GM12878 (cell line): ENCODE results near the gene CPHXL. TPM values are rescaled to one million over a fixed set of nuclear protein-coding genes. Genes with fewer than 3 reads are reported as not detected.

ENCODE experiments used
- ATAC-seq: fragments of 200-7000 bp; cut with Tn5 transposase; 3 replicates; pipeline ENCODE4 v1.9.1; 2020; ENCODE audit warnings: mild to moderate bottlenecking, moderate library complexity
- BruUV-seq: library from RNA; stranded (reverse); fragments of 400-500 nt; replicated peaks from 2 replicates; lab custom pipeline; 2021; lab: Mats Ljungman, UMichigan
- CTCF ChIA-PET: fragments of 300-600 bp; sonication (Branson Sonifier 250); formaldehyde crosslinking; extraction: SDS; loops from one replicate; lab custom pipeline; 2021; ENCODE audit warnings: inconsistent platforms; lab: Yijun Ruan, JAX
- POLR2A ChIA-PET: fragments of 350-600 bp; formaldehyde crosslinking; extraction: SDS; loops from one replicate; lab custom pipeline; 2021; ENCODE audit warnings: inconsistent platforms; lab: Charles Lee
- RAD21 ChIA-PET: fragments of 300-600 bp; sonication (Branson Sonifier 250); formaldehyde crosslinking; loops from one replicate; lab custom pipeline; 2023; ENCODE audit warnings: antibody characterized with exemption; ENCODE audit not compliant: unreplicated experiment; lab: Charles Lee
- SMC1A ChIA-PET: fragments of 300-600 bp; sonication (Branson Sonifier 250); formaldehyde crosslinking; loops from one replicate; lab custom pipeline; 2023; ENCODE audit not compliant: unreplicated experiment, uncharacterized antibody; lab: Charles Lee
- DNase-seq: peaks from one replicate; pipeline ENCODE4 v3.0.0-alpha.2; 2011; ENCODE audit warnings: low read depth, low spot score
- FAIRE-seq: peaks from 3 replicates; lab custom pipeline; 2011; peaks lifted over from hg19 to GRCh38; lab: Jason Lieb, UNC
- H2AFZ ChIP-seq: 2 replicates; pipeline ENCODE4 v1.6.0; 2011; ENCODE audit warnings: low read depth, low read length, control low read depth; ENCODE audit not compliant: control insufficient read depth
- H3K27ac ChIP-seq: 2 replicates; pipeline ENCODE4 v1.5.1; 2011; ENCODE audit warnings: control low read depth; ENCODE audit not compliant: control insufficient read depth, insufficient read depth
- H3K27me3 ChIP-seq, 2 experiments: replicated peaks in 1 of 2; 2 replicates each; pipeline versions ENCODE4 v1.6.0 to v1.6.1; 2011; ENCODE audit warnings: low read length in 1 of 2; ENCODE audit not compliant: control insufficient read depth in 2 of 2, insufficient read depth in 2 of 2
- H3K36me3 ChIP-seq, 2 experiments: 2 replicates each; pipeline ENCODE4 v1.5.1; 2011; ENCODE audit warnings: low read length in 1 of 2; ENCODE audit not compliant: control insufficient read depth in 2 of 2, insufficient read depth in 2 of 2
- H3K4me1 ChIP-seq: 2 replicates; pipeline ENCODE4 v1.6.1; 2011; ENCODE audit warnings: mild to moderate bottlenecking, low read length, moderate library complexity, mixed read lengths; ENCODE audit not compliant: control insufficient read depth, insufficient read depth
- H3K4me2 ChIP-seq: 2 replicates; pipeline ENCODE4 v1.6.0; 2011; ENCODE audit warnings: control low read depth; ENCODE audit not compliant: control insufficient read depth, insufficient read depth
- H3K4me3 ChIP-seq: fragments of 200-600 bp; sonication (generic); 2 replicates; pipeline ENCODE4 v1.5.1; 2016
- H3K79me2 ChIP-seq: 2 replicates; pipeline ENCODE4 v1.6.0; 2011; ENCODE audit warnings: low read length; ENCODE audit not compliant: control insufficient read depth, insufficient read depth
- H3K9ac ChIP-seq: 2 replicates; pipeline ENCODE4 v1.8.0; 2011; ENCODE audit warnings: low read length, control low read depth, mixed read lengths; ENCODE audit not compliant: control insufficient read depth, insufficient read depth
- H3K9me3 ChIP-seq: replicated peaks from 3 replicates; pipeline ENCODE4 v1.5.1; 2011; ENCODE audit warnings: mild to moderate bottlenecking, low read length; ENCODE audit not compliant: control insufficient read depth, insufficient read depth
- H4K20me1 ChIP-seq: 2 replicates; pipeline ENCODE4 v1.6.0; 2011; ENCODE audit not compliant: control insufficient read depth, insufficient read depth
- CBFB ChIP-seq: IDR thresholded peaks from 2 replicates; pipeline ENCODE4 v1.6.1; 2016; ENCODE audit warnings: antibody characterized with exemption, low read depth
- IKZF2 ChIP-seq, 2 experiments: fragments of 450-650 bp; IDR thresholded peaks; 2 replicates each; pipeline ENCODE4 v1.6.1; 2017; ENCODE audit warnings: mild to moderate bottlenecking in 2 of 2, moderate library complexity in 2 of 2
- MYB ChIP-seq: fragments of 150-350 bp; IDR thresholded peaks from 2 replicates; pipeline ENCODE4 v1.6.1; 2014; ENCODE audit warnings: mild to moderate bottlenecking, low read depth, low read length, borderline replicate concordance
- POU2F2 ChIP-seq: IDR thresholded peaks from 3 replicates; pipeline ENCODE4 v1.6.1; 2011; ENCODE audit warnings: low read depth, mild to moderate bottlenecking, low read length, borderline replicate concordance
- SMAD1 ChIP-seq: fragments of 450-650 bp; IDR thresholded peaks from 2 replicates; pipeline ENCODE4 v1.6.1; 2018; ENCODE audit warnings: mild to moderate bottlenecking, low read depth; ENCODE audit not compliant: partially characterized antibody
- WGBS: methylation state at CpG from one replicate; pipeline ENCODE4 v1.1.6; 2016; ENCODE audit warnings: low lambda C conversion rate; ENCODE audit not compliant: insufficient replicate concordance, insufficient coverage; ENCODE audit errors: missing lambda C conversion rate; 5-methylcytosine and 5-hydroxymethylcytosine counted together
- in situ Hi-C: fragments of 300-500 bp; cut with MboI; formaldehyde crosslinking; loops from 9 replicates; pipeline ENCODE4 v1.14.3; 2018; ENCODE audit warnings: mixed read lengths
- intact Hi-C: fragments of 100-400 bp; cut with micrococcal nuclease; formaldehyde crosslinking; loops from one replicate; pipeline ENCODE4 v1.14.2; 2022; ENCODE audit not compliant: unreplicated experiment
- polyA plus RNA-seq, 11 experiments: library from polyadenylated mRNA; depleted of rRNA in 4 of 11; unstranded in 6 of 11; stranded (reverse) in 5 of 11; fragments of >200 nt; fragmentation: Nextera tagmentation in 4 of 11; fragmentation: Illumina TruSeq in 1 of 11; extraction: Ambion mirVana in 4 of 11; extraction: Trizol in 1 of 11; gene quantifications; 1 replicate in 1 of 11; 2 replicates in 10 of 11; pipeline versions ENCODE4 v1.2.1 to v1.2.3, GENCODE V29; 2011 to 2016; ENCODE audit warnings: inconsistent platforms in 2 of 11, missing spikeins in 2 of 11, low read depth in 1 of 11
- total RNA-seq, 4 experiments: library from RNA; depleted of rRNA in 3 of 4; stranded (reverse); fragments of >200 nt in 3 of 4; fragmentation: Illumina TruSeq in 1 of 4; extraction: Trizol in 1 of 4; gene quantifications; 2 replicates each; pipeline versions ENCODE4 v1.2.1 to v1.2.3, GENCODE V29; 2013 to 2021
- TF ChIP-seq, protein P1 (sequence below): fragments of 450-650 bp; IDR thresholded peaks from 2 replicates; pipeline ENCODE4 v1.6.1; 2017; ENCODE audit warnings: mild to moderate bottlenecking, moderate library complexity
- TF ChIP-seq, protein P2 (sequence below): IDR thresholded peaks from 2 replicates; pipeline ENCODE4 v1.6.1; 2011; ENCODE audit warnings: mild to moderate bottlenecking, low read depth, low read length, moderate library complexity; ENCODE audit not compliant: insufficient replicate concordance
- TF ChIP-seq, protein P3 (sequence below): fragments of 450-650 bp; IDR thresholded peaks from 2 replicates; pipeline ENCODE4 v1.6.1; 2017; ENCODE audit warnings: mild to moderate bottlenecking, moderate library complexity

CPHXL gene
- total and polyA plus RNA-seq, 10 of the 15 experiments (the other 5 are each of a cell fraction or from before 2014, with no cell fraction given) = 0.13 TPM; not detected in 9

DNA sequence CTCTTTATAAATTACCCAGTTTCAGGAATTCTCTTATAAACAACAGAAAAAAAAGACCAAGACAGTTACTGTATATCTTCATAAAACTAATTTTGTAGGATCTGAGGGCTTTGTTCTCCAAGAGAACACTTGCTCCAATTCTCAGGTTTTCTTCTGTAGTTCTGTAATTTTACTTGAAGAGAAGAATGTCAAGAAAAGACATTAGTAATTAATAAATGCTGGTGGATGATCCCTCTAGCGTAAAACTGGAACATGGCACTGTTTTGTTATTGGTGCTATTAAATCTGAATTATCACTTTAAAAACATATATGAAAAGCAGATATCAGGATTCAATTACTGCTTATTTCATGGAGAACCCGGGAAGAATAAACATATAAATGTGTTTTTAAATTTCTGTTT is 36.5 kb upstream of the CPHXL start:
- Histone ChIP-seq H3K27ac (no peak overlapping the region), H3K9me3 (no peaks in the 10 kb centered on the region), H3K27me3 (no peaks in the 10 kb centered on the region; a peak in 1 of 4 replicates), H4K20me1 (no peaks in the 10 kb centered on the region), H3K79me2 (no peaks in the 10 kb centered on the region), H3K9ac (no peak overlapping the region), H2AFZ (no peak overlapping the region; the same call in 1 of the 2 replicates), H3K4me3 (no peak overlapping the region), H3K4me1 (peaks cover 5% of the 10 kb centered on the region), H3K36me3 (no peaks in the 10 kb centered on the region), H3K4me2 (no peak overlapping the region)
- ChIA-PET CTCF (interaction anchor here (0.6 to 3.5 kb wide), 5 partner anchors 11 to 290 kb away, joined by 3 to 23 read pairs (median 5); no protein-coding TSS in a partner anchor), RAD21 (no interaction called here), SMC1A (interaction anchor here (0.6 to 1.9 kb wide), 3 partner anchors 112 to 117 kb away, joined by 3 to 8 read pairs (median 7); partner anchors contain the start of gene KARS1), POLR2A (no interaction called here)
- intact Hi-C loops = loop anchor here (5.0 to 10.0 kb wide), 2 partner anchors 205 to 528 kb away; partner anchors contain the start of gene TMEM231
- BruUV-seq = no TSS peak
- FAIRE-seq (no peak), DNase-seq (no peak), ATAC-seq (no peak)
- 86% methylated on average over 2 of the region's 2 CpGs for WGBS
- TF ChIP-seq IKZF2 (IDR thresholded peaks at IDR 0.05) = no peak
- no peak for TF ChIP-seq SMAD1
- no peak for TF ChIP-seq POU2F2
- TF ChIP-seq, protein P1, sequence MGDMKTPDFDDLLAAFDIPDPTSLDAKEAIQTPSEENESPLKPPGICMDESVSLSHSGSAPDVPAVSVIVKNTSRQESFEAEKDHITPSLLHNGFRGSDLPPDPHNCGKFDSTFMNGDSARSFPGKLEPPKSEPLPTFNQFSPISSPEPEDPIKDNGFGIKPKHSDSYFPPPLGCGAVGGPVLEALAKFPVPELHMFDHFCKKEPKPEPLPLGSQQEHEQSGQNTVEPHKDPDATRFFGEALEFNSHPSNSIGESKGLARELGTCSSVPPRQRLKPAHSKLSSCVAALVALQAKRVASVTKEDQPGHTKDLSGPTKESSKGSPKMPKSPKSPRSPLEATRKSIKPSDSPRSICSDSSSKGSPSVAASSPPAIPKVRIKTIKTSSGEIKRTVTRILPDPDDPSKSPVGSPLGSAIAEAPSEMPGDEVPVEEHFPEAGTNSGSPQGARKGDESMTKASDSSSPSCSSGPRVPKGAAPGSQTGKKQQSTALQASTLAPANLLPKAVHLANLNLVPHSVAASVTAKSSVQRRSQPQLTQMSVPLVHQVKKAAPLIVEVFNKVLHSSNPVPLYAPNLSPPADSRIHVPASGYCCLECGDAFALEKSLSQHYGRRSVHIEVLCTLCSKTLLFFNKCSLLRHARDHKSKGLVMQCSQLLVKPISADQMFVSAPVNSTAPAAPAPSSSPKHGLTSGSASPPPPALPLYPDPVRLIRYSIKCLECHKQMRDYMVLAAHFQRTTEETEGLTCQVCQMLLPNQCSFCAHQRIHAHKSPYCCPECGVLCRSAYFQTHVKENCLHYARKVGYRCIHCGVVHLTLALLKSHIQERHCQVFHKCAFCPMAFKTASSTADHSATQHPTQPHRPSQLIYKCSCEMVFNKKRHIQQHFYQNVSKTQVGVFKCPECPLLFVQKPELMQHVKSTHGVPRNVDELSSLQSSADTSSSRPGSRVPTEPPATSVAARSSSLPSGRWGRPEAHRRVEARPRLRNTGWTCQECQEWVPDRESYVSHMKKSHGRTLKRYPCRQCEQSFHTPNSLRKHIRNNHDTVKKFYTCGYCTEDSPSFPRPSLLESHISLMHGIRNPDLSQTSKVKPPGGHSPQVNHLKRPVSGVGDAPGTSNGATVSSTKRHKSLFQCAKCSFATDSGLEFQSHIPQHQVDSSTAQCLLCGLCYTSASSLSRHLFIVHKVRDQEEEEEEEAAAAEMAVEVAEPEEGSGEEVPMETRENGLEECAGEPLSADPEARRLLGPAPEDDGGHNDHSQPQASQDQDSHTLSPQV = no peak
- TF ChIP-seq MYB = no peak
- TF ChIP-seq, protein P2, sequence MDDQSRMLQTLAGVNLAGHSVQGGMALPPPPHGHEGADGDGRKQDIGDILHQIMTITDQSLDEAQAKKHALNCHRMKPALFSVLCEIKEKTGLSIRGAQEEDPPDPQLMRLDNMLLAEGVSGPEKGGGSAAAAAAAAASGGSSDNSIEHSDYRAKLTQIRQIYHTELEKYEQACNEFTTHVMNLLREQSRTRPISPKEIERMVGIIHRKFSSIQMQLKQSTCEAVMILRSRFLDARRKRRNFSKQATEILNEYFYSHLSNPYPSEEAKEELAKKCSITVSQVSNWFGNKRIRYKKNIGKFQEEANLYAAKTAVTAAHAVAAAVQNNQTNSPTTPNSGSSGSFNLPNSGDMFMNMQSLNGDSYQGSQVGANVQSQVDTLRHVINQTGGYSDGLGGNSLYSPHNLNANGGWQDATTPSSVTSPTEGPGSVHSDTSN = no peak
- TF ChIP-seq CBFB = no peak
- TF ChIP-seq, protein P3, sequence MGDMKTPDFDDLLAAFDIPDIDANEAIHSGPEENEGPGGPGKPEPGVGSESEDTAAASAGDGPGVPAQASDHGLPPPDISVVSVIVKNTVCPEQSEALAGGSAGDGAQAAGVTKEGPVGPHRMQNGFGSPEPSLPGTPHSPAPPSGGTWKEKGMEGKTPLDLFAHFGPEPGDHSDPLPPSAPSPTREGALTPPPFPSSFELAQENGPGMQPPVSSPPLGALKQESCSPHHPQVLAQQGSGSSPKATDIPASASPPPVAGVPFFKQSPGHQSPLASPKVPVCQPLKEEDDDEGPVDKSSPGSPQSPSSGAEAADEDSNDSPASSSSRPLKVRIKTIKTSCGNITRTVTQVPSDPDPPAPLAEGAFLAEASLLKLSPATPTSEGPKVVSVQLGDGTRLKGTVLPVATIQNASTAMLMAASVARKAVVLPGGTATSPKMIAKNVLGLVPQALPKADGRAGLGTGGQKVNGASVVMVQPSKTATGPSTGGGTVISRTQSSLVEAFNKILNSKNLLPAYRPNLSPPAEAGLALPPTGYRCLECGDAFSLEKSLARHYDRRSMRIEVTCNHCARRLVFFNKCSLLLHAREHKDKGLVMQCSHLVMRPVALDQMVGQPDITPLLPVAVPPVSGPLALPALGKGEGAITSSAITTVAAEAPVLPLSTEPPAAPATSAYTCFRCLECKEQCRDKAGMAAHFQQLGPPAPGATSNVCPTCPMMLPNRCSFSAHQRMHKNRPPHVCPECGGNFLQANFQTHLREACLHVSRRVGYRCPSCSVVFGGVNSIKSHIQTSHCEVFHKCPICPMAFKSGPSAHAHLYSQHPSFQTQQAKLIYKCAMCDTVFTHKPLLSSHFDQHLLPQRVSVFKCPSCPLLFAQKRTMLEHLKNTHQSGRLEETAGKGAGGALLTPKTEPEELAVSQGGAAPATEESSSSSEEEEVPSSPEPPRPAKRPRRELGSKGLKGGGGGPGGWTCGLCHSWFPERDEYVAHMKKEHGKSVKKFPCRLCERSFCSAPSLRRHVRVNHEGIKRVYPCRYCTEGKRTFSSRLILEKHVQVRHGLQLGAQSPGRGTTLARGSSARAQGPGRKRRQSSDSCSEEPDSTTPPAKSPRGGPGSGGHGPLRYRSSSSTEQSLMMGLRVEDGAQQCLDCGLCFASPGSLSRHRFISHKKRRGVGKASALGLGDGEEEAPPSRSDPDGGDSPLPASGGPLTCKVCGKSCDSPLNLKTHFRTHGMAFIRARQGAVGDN = no peak
- in situ Hi-C loops = loop anchor here (5.0 to 10.0 kb wide), 3 partner anchors 115 to 548 kb away; partner anchors contain the start of genes CTRB1, KARS1 and TERF2IP
